ENCODE results near the gene KCTD15. TPM values are rescaled to one million over a fixed set of nuclear protein-coding genes. Genes with fewer than 3 reads are reported as not detected.

The KCTD15 gene
- total RNA-seq, 4 donors from 2014 or later = 153 to 189 (median 171) TPM

- no peaks in the 10 kb centered on the region for H3K9me3 ChIP-seq
- H3K4me1 ChIP-seq = peaks cover 1% of the 10 kb centered on the region
- no peak overlapping the region for H3K27ac ChIP-seq
- WGBS = 98% methylated on average over 18 of the region's 23 CpGs
- no peak for TF ChIP-seq POLR2A (IDR thresholded peaks at IDR 0.05)
- TF ChIP-seq CTCF (IDR thresholded peaks at IDR 0.05) = no peak
- no peak for TF ChIP-seq POLR2AphosphoS5 (IDR thresholded peaks at IDR 0.05)
- TF ChIP-seq EP300 (IDR thresholded peaks at IDR 0.05) = no peak
- H3K4me3 ChIP-seq = no peak overlapping the region
- no peak for DNase-seq (ENCODE audit: low spot score in 2 of 2)
- no peaks in the 10 kb centered on the region for H3K36me3 ChIP-seq
- peaks cover 40% of the 10 kb centered on the region for H3K27me3 ChIP-seq
Measured at GRCh38 chr19:33772858-33773180, 23.9 kb upstream of the KCTD15 start.

- H3K36me3 ChIP-seq = no peaks in the 10 kb centered on the region
- no peaks in the 10 kb centered on the region for H3K9me3 ChIP-seq
- H3K4me1 ChIP-seq = peaks cover 11% of the 10 kb centered on the region
- no peak for DNase-seq (ENCODE audit: low spot score in 2 of 2)
- no peak overlapping the region for H3K4me3 ChIP-seq
- peaks cover 37% of the 10 kb centered on the region for H3K27me3 ChIP-seq
- H3K27ac ChIP-seq = no peak overlapping the region
- 39% methylated on average over 4 of the region's 6 CpGs for WGBS
- TF ChIP-seq CTCF (IDR thresholded peaks at IDR 0.05) = no peak
- TF ChIP-seq POLR2AphosphoS5 (IDR thresholded peaks at IDR 0.05) = no peak
Measured at GRCh38 chr19:33773704-33774624, 22.7 kb upstream of the KCTD15 start.

- WGBS = 88% methylated on average over 3 of the region's 6 CpGs
- Histone ChIP-seq H3K4me1 (peaks cover 15% of the 10 kb centered on the region), H3K9me3 (no peaks in the 10 kb centered on the region), H3K27ac (no peak overlapping the region), H3K4me3 (no peak overlapping the region), H3K36me3 (no peaks in the 10 kb centered on the region), H3K27me3 (peaks cover 40% of the 10 kb centered on the region)
- no peak for DNase-seq (ENCODE audit: low spot score in 2 of 2)
- TF ChIP-seq POLR2A (IDR thresholded peaks at IDR 0.05) (no peak), EP300 (IDR thresholded peaks at IDR 0.05) (no peak), POLR2AphosphoS5 (IDR thresholded peaks at IDR 0.05) (no peak), CTCF (IDR thresholded peaks at IDR 0.05) (no peak)
Measured at GRCh38 chr19:33774751-33775150, 21.9 kb upstream of the KCTD15 start.

- Histone ChIP-seq H3K27me3 (peaks cover 38% of the 10 kb centered on the region), H3K36me3 (no peaks in the 10 kb centered on the region), H3K4me3 (no peak overlapping the region), H3K27ac (no peak overlapping the region), H3K4me1 (peaks cover 20% of the 10 kb centered on the region), H3K9me3 (no peaks in the 10 kb centered on the region)
- 79% methylated on average over 9 of the region's 9 CpGs for WGBS
- TF ChIP-seq POLR2A (IDR thresholded peaks at IDR 0.05) (no peak), EP300 (IDR thresholded peaks at IDR 0.05) (no peak), CTCF (IDR thresholded peaks at IDR 0.05) (no peak), POLR2AphosphoS5 (IDR thresholded peaks at IDR 0.05) (no peak)
- no peak for DNase-seq (ENCODE audit: low spot score in 2 of 2)
Measured at GRCh38 chr19:33775731-33776487, 20.8 kb upstream of the KCTD15 start.

- peaks cover 41% of the 10 kb centered on the region for H3K27me3 ChIP-seq
- WGBS = 82% methylated on average over 8 of the region's 9 CpGs
- H3K4me1 ChIP-seq = peaks cover 23% of the 10 kb centered on the region
- H3K27ac ChIP-seq = no peak overlapping the region
- TF ChIP-seq EP300 (IDR thresholded peaks at IDR 0.05) = no peak
- H3K4me3 ChIP-seq = no peak overlapping the region
- no peaks in the 10 kb centered on the region for H3K9me3 ChIP-seq
- DNase-seq (ENCODE audit: low spot score in 2 of 2) = no peak
- no peaks in the 10 kb centered on the region for H3K36me3 ChIP-seq
Measured at GRCh38 chr19:33777351-33777750, 19.3 kb upstream of the KCTD15 start.
